Measurements from ENCODE around the gene ARHGEF17.

The ARHGEF17 gene

GRCh38 chr11:73384872-73385689, 77.0 kb downstream of the ARHGEF17 start:
- no peak for DNase-seq

- DNase-seq = no peak
Measured at GRCh38 chr11:73386016-73386415, 77.9 kb downstream of the ARHGEF17 start.

GRCh38 chr11:73386546-73386945, 78.5 kb downstream of the ARHGEF17 start:
- DNase-seq = no peak

GRCh38 chr11:73387594-73388264, 79.7 kb downstream of the ARHGEF17 start:
- DNase-seq = no peak

- no peak for DNase-seq
Measured at GRCh38 chr11:73388265-73389133, 80.4 kb downstream of the ARHGEF17 start.

GRCh38 chr11:73389134-73389525, 81.1 kb downstream of the ARHGEF17 start:
- no peak for DNase-seq

- no peak for DNase-seq
Measured at GRCh38 chr11:73389916-73390315, 81.8 kb downstream of the ARHGEF17 start.

GRCh38 chr11:73390601-73391565, 82.8 kb downstream of the ARHGEF17 start:
- no peak for DNase-seq

- DNase-seq = no peak
Measured at GRCh38 chr11:73391665-73392064, 83.6 kb downstream of the ARHGEF17 start.

GRCh38 chr11:73392108-73393010, 84.3 kb downstream of the ARHGEF17 start:
- DNase-seq = no peak

GRCh38 chr11:73393011-73393380, 84.9 kb downstream of the ARHGEF17 start:
- no peak for DNase-seq

GRCh38 chr11:73393479-73394415, 85.7 kb downstream of the ARHGEF17 start:
- peak; percentile 56 for DNase-seq

- DNase-seq = no peak
Measured at GRCh38 chr11:73394416-73395296, 86.6 kb downstream of the ARHGEF17 start.

GRCh38 chr11:73395297-73396208, 87.5 kb downstream of the ARHGEF17 start:
- DNase-seq = no peak

GRCh38 chr11:73396251-73396930, 88.3 kb downstream of the ARHGEF17 start:
- no peak for DNase-seq

- no peak for DNase-seq
Measured at GRCh38 chr11:73396985-73397384, 88.9 kb downstream of the ARHGEF17 start.

GRCh38 chr11:73397468-73398131, 89.5 kb downstream of the ARHGEF17 start:
- no peak for DNase-seq

All from NCI-H2107 (cell line).